ENCODE measurements around the gene FHDC1. TPM values are rescaled to one million over a fixed set of nuclear protein-coding genes. Genes with fewer than 3 reads are reported as not detected.

The FHDC1 gene
- total RNA-seq, 1 experiment from 2014 or later = 19.9 TPM

DNA sequence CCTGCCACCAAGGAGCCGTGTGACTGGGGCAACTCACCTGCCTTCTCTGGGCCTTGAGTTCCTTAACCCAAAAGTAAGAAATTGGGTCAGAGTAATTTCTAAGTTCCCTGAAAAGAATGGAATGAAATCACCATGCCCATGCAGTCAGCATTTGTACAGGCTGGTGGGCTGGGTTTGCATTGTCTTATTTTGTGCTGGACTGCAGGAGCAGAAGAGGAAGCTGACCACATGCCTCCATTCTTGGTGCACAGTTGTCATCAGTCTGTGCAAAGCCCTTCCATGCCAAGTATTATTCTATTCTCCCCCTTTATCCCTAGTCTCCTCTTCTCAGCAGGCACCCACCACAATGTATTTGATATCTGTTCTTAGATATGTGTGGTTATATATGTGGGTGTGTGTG lies 56.3 kb downstream of the FHDC1 start:
- Histone ChIP-seq H2BK120ac (ENCODE audit: low read depth, low read length, poor library complexity, severe bottlenecking) (no peak overlapping the region), H3K27ac (ENCODE audit: insufficient read length, low read depth, low read length) (no peak overlapping the region)
- TF ChIP-seq, protein P1, sequence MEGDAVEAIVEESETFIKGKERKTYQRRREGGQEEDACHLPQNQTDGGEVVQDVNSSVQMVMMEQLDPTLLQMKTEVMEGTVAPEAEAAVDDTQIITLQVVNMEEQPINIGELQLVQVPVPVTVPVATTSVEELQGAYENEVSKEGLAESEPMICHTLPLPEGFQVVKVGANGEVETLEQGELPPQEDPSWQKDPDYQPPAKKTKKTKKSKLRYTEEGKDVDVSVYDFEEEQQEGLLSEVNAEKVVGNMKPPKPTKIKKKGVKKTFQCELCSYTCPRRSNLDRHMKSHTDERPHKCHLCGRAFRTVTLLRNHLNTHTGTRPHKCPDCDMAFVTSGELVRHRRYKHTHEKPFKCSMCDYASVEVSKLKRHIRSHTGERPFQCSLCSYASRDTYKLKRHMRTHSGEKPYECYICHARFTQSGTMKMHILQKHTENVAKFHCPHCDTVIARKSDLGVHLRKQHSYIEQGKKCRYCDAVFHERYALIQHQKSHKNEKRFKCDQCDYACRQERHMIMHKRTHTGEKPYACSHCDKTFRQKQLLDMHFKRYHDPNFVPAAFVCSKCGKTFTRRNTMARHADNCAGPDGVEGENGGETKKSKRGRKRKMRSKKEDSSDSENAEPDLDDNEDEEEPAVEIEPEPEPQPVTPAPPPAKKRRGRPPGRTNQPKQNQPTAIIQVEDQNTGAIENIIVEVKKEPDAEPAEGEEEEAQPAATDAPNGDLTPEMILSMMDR (conservative IDR thresholded peaks at IDR 0.05) = no peak

More for the DNA sequence above, 56.3 kb downstream of the FHDC1 start:
- Mint-ChIP-seq H3K36me3 (ENCODE audit: insufficient read depth in 1 of 3, low read depth in 3 of 3) (no peaks in the 10 kb centered on the region), H3K4me1 (peaks cover 30 to 37% of the 10 kb centered on the region in 2 experiments), H3K9me3 (no peaks in the 10 kb centered on the region; a peak in 1 of 5 replicates), H3K27ac (no peak overlapping the region), H3K4me3 (no peak overlapping the region), H3K27me3 (ENCODE audit: low read depth) (peaks cover 4% of the 10 kb centered on the region)
- no peaks in the 10 kb centered on the region for H3K79me2 ChIP-seq (ENCODE audit: insufficient read depth, low read length)
- no peak overlapping the region for H3K9ac ChIP-seq (ENCODE audit: extremely low read depth, insufficient read length, low read length)
- H3K18ac ChIP-seq (ENCODE audit: insufficient read length, low read depth, low read length) = no peak overlapping the region
- no peaks in the 10 kb centered on the region for H3K79me1 ChIP-seq (ENCODE audit: insufficient read depth, low read depth, low read length, poor library complexity, severe bottlenecking)
- no CpG with 5 or more reads among the region's 1 CpG for WGBS (ENCODE audit: extremely low coverage, insufficient read length, low lambda C conversion rate)
- no peak overlapping the region for H2AFZ ChIP-seq (ENCODE audit: low read length)
- no peak overlapping the region for H2BK12ac ChIP-seq (ENCODE audit: insufficient read length, low read depth, low read length)
- H2AK5ac ChIP-seq (ENCODE audit: insufficient read length, low read length) = no peak overlapping the region
- no peak overlapping the region for H3T11ph ChIP-seq (ENCODE audit: low read length)
- no peak overlapping the region for H3K56ac ChIP-seq (ENCODE audit: insufficient read length, low read depth, low read length)
- no peak overlapping the region for H4K8ac ChIP-seq (replicated peaks; ENCODE audit: insufficient read length, low read depth, low read length)
- no peak overlapping the region for H4K91ac ChIP-seq (ENCODE audit: insufficient read length, low read depth, low read length)
- peaks cover 6% of the 10 kb centered on the region; the same call in 1 of the 2 replicates for H3K4me1 ChIP-seq (ENCODE audit: insufficient read depth, low read length)
- no peaks in the 10 kb centered on the region for H4K20me1 ChIP-seq (ENCODE audit: control insufficient read depth, insufficient read depth, insufficient read length)
- DNase-seq = no peak
- H4K5ac ChIP-seq (ENCODE audit: insufficient read length, low read depth, low read length) = no peak overlapping the region
- H3K27me3 ChIP-seq (ENCODE audit: insufficient read depth, low read length) = no peaks in the 10 kb centered on the region
- H3K23me2 ChIP-seq (ENCODE audit: insufficient read length, low read depth, low read length, poor library complexity, severe bottlenecking) = no peaks in the 10 kb centered on the region
- H3K14ac ChIP-seq (ENCODE audit: insufficient read depth, low read length) = no peak overlapping the region
- H2BK20ac ChIP-seq (ENCODE audit: low read depth, low read length, poor library complexity, severe bottlenecking) = no peak overlapping the region
- H3K4me2 ChIP-seq (ENCODE audit: insufficient read depth, insufficient read length, low read length) = no peak overlapping the region
- H3K23ac ChIP-seq (ENCODE audit: insufficient read length, low read depth, low read length) = no peak overlapping the region
- H2BK15ac ChIP-seq (ENCODE audit: low read depth, low read length) = no peak overlapping the region
- no peaks in the 10 kb centered on the region for H3K9me3 ChIP-seq (ENCODE audit: control insufficient read depth, low read depth, low read length)
- no peak overlapping the region for H3K4ac ChIP-seq (ENCODE audit: low read depth, low read length)
- no peak overlapping the region for H2BK5ac ChIP-seq (ENCODE audit: insufficient read length, low read length)

All from H9 (cell line).